HG03097 (cell line): ENCODE measurements around the gene DNASE1L2.
"Not testable (repeated sequence)": the region's sequence is repeated elsewhere in the genome, so short reads cannot be mapped to it uniquely, and the experiment has no call there.

Experiments
- ATAC-seq: cut with Tn5 transposase; IDR thresholded peaks from one replicate; pipeline ENCODE4 v1.9.1; 2021; ENCODE audit not compliant: unreplicated experiment, low FRiP score

DNASE1L2 gene

GRCh38 chr16:2237493-2238149, 1.4 kb downstream of the DNASE1L2 start:
- no peak for ATAC-seq

- ATAC-seq: no peak
These were observed 2.0 kb downstream of the DNASE1L2 start for GRCh38 chr16:2238150-2238837.

- no peak for ATAC-seq
These were observed 2.8 kb downstream of the DNASE1L2 start for GRCh38 chr16:2238838-2239675.

- ATAC-seq: not testable (repeated sequence)
These were observed 4.1 kb downstream of the DNASE1L2 start for GRCh38 chr16:2240331-2240730.

- no peak for ATAC-seq
These were observed 6.4 kb downstream of the DNASE1L2 start for GRCh38 chr16:2242598-2242997.

- ATAC-seq: no peak
These were observed 6.8 kb downstream of the DNASE1L2 start for GRCh38 chr16:2243031-2243528.

- ATAC-seq: no peak
These were observed 7.5 kb downstream of the DNASE1L2 start for GRCh38 chr16:2243781-2244180.

- ATAC-seq: no peak
These were observed 8.1 kb downstream of the DNASE1L2 start for GRCh38 chr16:2244301-2244700.

- no peak for ATAC-seq
These were observed 8.9 kb downstream of the DNASE1L2 start for GRCh38 chr16:2244926-2245795.

GRCh38 chr16:2246301-2246885, 10.1 kb downstream of the DNASE1L2 start:
- no peak for ATAC-seq

- no peak for ATAC-seq
These were observed 14.5 kb downstream of the DNASE1L2 start for GRCh38 chr16:2250652-2251295.

GRCh38 chr16:2251296-2252111, 15.3 kb downstream of the DNASE1L2 start, which contains the start of gene ECI1:
Gene ECI1 (minus strand): TSS chr16:2251587. CDS start chr16:2251566, 21 bp downstream.
- peak; percentile 85 for ATAC-seq

- ATAC-seq: no peak
These were observed 16.5 kb downstream of the DNASE1L2 start for GRCh38 chr16:2252806-2253148.

- ATAC-seq: no peak
These were observed 17.0 kb downstream of the DNASE1L2 start for GRCh38 chr16:2253293-2253692.

GRCh38 chr16:2256531-2257140, 20.4 kb downstream of the DNASE1L2 start:
- ATAC-seq: no peak

GRCh38 chr16:2257726-2258125, 21.5 kb downstream of the DNASE1L2 start:
- ATAC-seq: no peak

- not testable (repeated sequence) for ATAC-seq
These were observed 22.3 kb downstream of the DNASE1L2 start for GRCh38 chr16:2258530-2258929.

- no peak for ATAC-seq
These were observed 24.0 kb downstream of the DNASE1L2 start for GRCh38 chr16:2260250-2260649.
